GM19438 (cell line): ENCODE measurements around the gene MAGEC3.
"Not testable (repeated sequence)": the region's sequence is repeated elsewhere in the genome, so short reads cannot be mapped to it uniquely, and the experiment has no call there.

Experiments
- ATAC-seq: cut with Tn5 transposase; IDR thresholded peaks from one replicate; pipeline ENCODE4 v1.9.1; 2021; ENCODE audit warnings: low read depth; ENCODE audit not compliant: unreplicated experiment

MAGEC3 gene, protein sequence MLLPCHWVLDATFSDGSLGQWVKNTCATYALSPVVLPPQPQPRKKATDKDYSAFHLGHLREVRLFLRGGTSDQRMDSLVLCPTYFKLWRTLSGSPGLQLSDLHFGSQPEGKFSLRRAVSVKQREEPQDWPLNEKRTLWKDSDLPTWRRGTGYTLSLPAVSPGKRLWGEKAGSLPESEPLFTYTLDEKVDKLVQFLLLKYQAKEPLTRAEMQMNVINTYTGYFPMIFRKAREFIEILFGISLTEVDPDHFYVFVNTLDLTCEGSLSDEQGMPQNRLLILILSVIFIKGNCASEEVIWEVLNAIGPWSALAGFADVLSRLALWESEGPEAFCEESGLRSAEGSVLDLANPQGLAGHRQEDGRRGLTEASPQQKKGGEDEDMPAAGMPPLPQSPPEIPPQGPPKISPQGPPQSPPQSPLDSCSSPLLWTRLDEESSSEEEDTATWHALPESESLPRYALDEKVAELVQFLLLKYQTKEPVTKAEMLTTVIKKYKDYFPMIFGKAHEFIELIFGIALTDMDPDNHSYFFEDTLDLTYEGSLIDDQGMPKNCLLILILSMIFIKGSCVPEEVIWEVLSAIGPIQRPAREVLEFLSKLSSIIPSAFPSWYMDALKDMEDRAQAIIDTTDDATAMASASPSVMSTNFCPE

GRCh38 chrX:141838016-141838415 is at the start of gene MAGEC3:
Gene MAGEC3 (plus strand): TSS chrX:141838316. CDS start chrX:141838316, 0 bp downstream.
- ATAC-seq: no peak

DNA sequence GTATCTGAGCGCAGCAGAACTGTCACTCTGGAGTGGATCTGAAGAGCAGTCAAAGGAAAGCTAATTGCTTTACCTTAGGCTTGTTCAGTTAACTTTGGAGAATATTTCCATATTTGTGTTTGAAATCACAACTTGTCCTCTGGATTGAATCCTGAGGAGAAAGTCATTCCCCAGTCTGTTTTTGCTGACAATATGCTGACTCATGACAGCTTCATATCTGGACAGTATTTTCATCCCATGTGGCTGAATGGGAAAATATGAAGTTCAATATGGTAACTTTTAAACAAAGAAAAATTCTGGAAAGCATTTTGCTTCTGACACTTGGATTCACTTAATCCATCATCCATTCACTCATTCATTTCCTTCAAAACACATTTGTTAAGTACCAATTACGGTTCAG is 46.3 kb upstream of the MAGEC3 start:
- ATAC-seq: no peak

GRCh38 chrX:141811438-141811837 is 26.7 kb upstream of the MAGEC3 start:
- ATAC-seq: no peak

DNA sequence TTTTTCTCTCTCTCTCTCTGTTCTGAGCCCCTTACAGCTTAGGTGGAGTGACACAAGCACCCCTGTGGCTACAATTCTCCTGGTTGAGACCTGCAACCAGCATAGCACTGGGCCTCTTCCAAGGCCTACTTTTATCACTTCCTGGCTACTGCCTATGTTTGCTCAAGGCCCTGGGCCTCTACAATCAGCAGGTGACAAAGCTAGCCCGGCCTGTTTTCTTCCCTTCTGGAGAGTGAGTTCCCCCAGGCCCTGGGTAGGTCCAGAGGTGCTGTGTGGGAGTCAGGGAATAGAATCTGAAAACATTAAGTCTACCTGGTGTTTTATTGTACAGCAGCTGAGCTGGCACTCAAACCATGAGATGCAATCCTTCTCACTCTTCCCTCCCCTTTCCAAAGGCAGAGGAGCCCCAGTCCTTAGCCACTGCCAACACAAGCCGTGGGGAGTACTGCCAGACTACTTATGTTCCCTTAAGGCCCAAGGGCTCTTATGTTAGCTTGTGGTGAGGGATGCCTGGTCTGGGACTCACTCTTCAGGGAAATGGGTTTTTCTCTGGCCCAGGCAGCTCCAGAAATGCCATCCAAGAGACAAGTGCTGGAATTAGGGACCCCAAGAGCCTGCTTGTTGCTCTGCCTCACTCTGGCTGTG is 23.8 kb upstream of the MAGEC3 start:
- no peak for ATAC-seq

DNA sequence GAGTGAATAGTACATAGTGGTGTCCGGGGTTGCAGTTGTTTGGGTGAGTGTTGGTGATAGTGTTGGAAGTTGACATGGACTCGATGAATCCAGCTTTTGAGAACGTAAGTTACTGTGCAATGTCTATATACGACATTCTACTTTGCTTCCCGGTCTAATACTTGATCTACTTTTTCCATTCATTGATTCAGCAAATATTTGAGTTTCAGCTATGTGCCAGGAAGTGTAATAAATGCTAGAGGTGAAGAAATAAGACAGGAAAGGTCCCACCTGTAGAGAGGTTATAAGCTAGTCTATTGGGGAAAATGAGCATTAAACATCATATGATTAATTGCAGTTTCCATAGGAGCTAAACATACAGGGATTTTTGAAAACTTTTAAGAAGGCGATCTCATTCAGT is 22.2 kb upstream of the MAGEC3 start:
- no peak for ATAC-seq

- no peak for ATAC-seq
Measured at GRCh38 chrX:141832247-141832646, 5.9 kb upstream of the MAGEC3 start.

- no peak for ATAC-seq
Measured at GRCh38 chrX:141839856-141840255, 1.7 kb downstream of the MAGEC3 start.

GRCh38 chrX:141857479-141857878 is 19.4 kb downstream of the MAGEC3 start:
- ATAC-seq: no peak

GRCh38 chrX:141879616-141880015 is 41.5 kb downstream of the MAGEC3 start:
- ATAC-seq: no peak

DNA sequence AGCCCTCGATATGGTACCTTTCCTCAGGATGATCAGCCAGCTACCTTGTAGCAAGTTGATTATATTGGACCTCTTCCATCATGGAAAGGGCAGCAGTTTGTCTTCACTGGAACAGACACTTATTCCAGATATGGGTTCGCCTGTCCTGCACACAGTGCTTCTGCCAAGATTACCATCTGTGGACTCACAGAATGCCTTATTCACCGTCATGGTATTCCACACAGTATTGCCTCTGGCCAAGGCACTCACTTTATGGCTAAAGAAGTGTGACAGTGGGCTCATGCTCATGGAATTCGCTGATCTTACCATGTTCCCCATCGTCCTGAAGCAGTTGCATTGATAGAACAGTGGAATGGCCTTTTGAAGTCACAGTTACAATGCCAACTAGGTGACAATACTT is 50.7 kb downstream of the MAGEC3 start:
- ATAC-seq: not testable (repeated sequence)

DNA sequence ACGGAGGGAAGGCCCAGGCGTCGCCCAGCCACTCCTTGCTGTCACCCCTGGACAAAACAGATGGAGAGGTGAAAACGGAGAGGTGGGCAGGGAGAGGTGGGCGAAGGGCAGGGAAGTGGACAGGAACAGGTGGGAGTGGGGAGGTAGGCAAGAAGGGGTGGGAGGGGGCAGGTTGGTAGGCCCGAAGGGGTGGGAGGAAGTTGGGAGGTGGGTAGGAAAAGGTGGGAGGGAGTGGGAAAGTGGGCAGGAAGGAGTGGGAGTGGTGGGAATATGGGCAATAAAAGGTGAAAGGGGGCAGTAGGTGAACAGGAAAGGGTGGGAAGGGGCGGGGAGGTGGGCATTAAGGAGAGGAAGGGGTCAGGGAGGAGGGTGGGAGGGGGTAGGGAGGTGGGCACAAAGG is 56.6 kb downstream of the MAGEC3 start:
- ATAC-seq: no peak

GRCh38 chrX:141897690-141898089 is 59.6 kb downstream of the MAGEC3 start:
- ATAC-seq: no peak

- ATAC-seq: no peak
Measured at GRCh38 chrX:141902366-141902765, 64.2 kb downstream of the MAGEC3 start.

DNA sequence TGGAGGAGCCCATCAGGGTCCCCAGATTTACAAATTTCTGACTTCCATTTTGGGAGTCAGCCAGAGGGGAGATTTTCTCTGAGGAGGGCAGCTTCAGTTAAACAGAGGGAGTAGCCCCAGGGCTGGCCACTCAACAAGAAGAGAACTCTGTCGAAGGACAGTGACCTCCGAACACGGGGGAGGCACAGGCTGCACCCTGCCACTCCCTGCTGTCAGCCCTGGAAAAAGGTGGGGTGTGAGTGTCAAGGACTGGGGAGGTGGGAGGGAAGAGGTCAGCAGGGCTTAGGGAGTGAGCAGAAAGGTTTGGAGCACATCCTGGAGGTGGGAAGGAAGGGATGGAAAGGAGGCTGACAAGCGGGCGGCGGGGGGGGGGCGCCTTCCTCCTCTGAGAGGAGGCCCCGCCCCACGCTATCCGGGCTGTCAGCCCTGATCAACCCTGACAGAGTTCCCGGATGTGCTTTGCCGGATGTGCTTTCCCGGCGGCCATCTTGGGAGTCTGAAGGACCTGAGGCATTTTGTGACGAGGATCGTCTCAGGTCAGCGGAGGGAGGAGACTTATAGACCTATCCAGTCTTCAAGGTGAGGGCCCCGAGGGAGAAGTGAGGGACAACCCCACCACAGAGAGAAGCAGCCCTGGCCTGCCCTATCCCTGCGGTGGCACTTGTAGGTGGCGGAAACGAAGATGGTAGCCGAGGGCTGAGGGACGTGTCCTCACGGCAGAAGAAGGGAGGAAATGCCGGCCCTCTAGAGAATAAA is 65.5 kb downstream of the MAGEC3 start, which contains the start of gene MAGEC1:
TSS of gene MAGEC1 (plus strand) at position 495 of the 756 bp plus-strand sequence. CDS start 1,179 bp downstream, outside the sequence.
- no peak for ATAC-seq

- no peak for ATAC-seq
Measured at GRCh38 chrX:141904262-141904661, 66.1 kb downstream of the MAGEC3 start.

- ATAC-seq: no peak
Measured at GRCh38 chrX:141917801-141918200, 79.7 kb downstream of the MAGEC3 start.

DNA sequence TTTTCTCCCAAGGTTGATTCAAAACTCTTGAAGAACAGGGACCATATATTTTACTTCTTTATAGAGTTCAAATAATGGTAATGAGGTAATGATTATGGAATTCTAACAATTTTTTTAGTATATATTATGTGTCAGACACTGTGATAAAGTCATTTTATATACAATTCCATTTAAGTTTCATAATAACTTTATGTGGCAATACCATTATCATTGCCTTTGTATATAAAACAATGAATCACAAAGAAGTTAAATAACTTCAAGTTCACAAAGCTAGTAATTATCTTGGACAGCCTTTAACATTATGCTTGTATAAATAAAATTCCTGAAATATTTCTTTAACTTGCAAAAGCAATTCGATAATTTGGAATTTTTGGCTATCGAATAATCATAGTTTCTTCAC is 86.2 kb downstream of the MAGEC3 start:
- ATAC-seq: no peak

DNA sequence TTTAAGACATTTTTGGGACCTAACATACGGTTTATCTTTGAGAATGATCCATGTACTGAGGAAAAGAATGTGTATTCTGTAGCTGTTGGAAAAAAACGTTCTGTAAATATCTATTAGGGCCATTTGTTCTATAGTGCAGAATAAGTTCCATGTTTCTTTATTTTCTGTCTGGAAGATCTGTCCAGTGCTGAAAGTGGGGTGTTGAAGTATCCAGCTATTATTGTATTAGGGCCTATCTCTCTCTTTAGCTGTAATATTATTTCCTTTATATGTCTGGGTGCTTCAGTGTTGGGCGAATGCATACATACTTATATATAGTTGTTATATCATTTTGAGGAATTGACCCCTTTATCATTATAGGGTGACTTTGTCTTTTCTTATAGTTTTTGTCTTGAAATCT is 90.3 kb downstream of the MAGEC3 start:
- ATAC-seq: no peak

- ATAC-seq: no peak
Measured at GRCh38 chrX:141934059-141934641, 96.0 kb downstream of the MAGEC3 start.

GRCh38 chrX:141935645-141936044 is 97.5 kb downstream of the MAGEC3 start:
- no peak for ATAC-seq
